ENCODE measurements around the gene STARD3. TPM values are rescaled to one million over a fixed set of nuclear protein-coding genes. Genes with fewer than 3 reads are reported as not detected.
"Not testable (repeated sequence)": the region's sequence is repeated elsewhere in the genome, so short reads cannot be mapped to it uniquely, and the experiment has no call there.

The STARD3 gene
- total and polyA plus RNA-seq, 12 donors = 14.2 to 46.1 (median 19.9) TPM

GRCh38 chr17:39709998-39710964 is 73.3 kb downstream of the STARD3 start:
- Histone ChIP-seq H3K27me3 (no peaks in the 10 kb centered on the region), H3K9me3 (no peaks in the 10 kb centered on the region), H3K4me1 (peaks cover 2 to 17% (median 9%) of the 10 kb centered on the region in 9 donors), H3K27ac (no peak overlapping the region), H3K4me3 (no peak overlapping the region), H3K36me3 (peaks cover 0 to 86% (median 35%) of the 10 kb centered on the region in 9 donors)
- 89 to 91% methylated on average over 20 of the region's 20 CpGs for WGBS, 2 donors
- intact Hi-C loops (cut with DNase I) = no loop called here
- DNase-seq (no peak), ATAC-seq (no peak)
- TF ChIP-seq CTCF (IDR thresholded peaks at IDR 0.05) = no peak

- 82% methylated on average over 11 of the region's 11 CpGs for WGBS, 2 donors
- peaks cover 0 to 15% (median 6%) of the 10 kb centered on the region in 9 donors for H3K4me1 ChIP-seq
- H3K4me3 ChIP-seq; intact Hi-C loops (cut with DNase I); DNase-seq; ATAC-seq; H3K27me3 ChIP-seq; H3K9me3 ChIP-seq; H3K27ac ChIP-seq: not testable (repeated sequence)
- H3K36me3 ChIP-seq = peaks cover 0 to 94% (median 42%) of the 10 kb centered on the region in 9 donors
Measured at GRCh38 chr17:39711071-39711470, 74.1 kb downstream of the STARD3 start.

- no peaks in the 10 kb centered on the region for H3K9me3 ChIP-seq
- H3K4me1 ChIP-seq = peaks cover 0 to 15% (median 10%) of the 10 kb centered on the region in 9 donors
- no peak overlapping the region for H3K4me3 ChIP-seq
- no peak for TF ChIP-seq CTCF (IDR thresholded peaks at IDR 0.05)
- H3K27me3 ChIP-seq = no peaks in the 10 kb centered on the region
- intact Hi-C loops (cut with DNase I) = no loop called here
- no peak overlapping the region for H3K27ac ChIP-seq
- DNase-seq (no peak), ATAC-seq (no peak)
- 94 to 97% methylated on average over 10 of the region's 10 CpGs for WGBS, 2 donors
- H3K36me3 ChIP-seq = peaks cover 0 to 100% (median 42%) of the 10 kb centered on the region in 9 donors
Measured at GRCh38 chr17:39711851-39712250, 74.9 kb downstream of the STARD3 start.

Other genes starting within 250 kb of the STARD3 start
- 10 to 100 TPM in 9 of 10 donors, 1 to 10 TPM in 1; 7.1 to 19.7 (median 15.7) TPM for gene FBXL20, start 235.5 kb upstream of the STARD3 start, total RNA-seq
- 1 to 10 TPM; 1.7 to 3.9 TPM for gene FBXL20, start 235.5 kb upstream of the STARD3 start, polyA plus RNA-seq
- 10 to 100 TPM; 21.8 to 27.3 (median 25.8) TPM for gene MED1, start 185.9 kb upstream of the STARD3 start, total RNA-seq
- gene MED1, start 185.9 kb upstream of the STARD3 start, polyA plus RNA-seq = 1 to 10 TPM; 5.8 to 7.2 TPM
- 10 to 100 TPM; 20.0 to 29.3 (median 24.3) TPM for gene CDK12, start 175.7 kb upstream of the STARD3 start, total RNA-seq
- 1 to 10 TPM; 5.0 to 9.6 TPM for gene CDK12, start 175.7 kb upstream of the STARD3 start, polyA plus RNA-seq
- gene NEUROD2, start 29.2 kb upstream of the STARD3 start, total RNA-seq = not detected
- not detected for gene NEUROD2, start 29.2 kb upstream of the STARD3 start, polyA plus RNA-seq
- 1 to 10 TPM in 2 of 10 donors, under 1 TPM in 7, not detected in 1; 0.28 to 1.1 (median 0.63) TPM for gene PPP1R1B, start 10.2 kb upstream of the STARD3 start, total RNA-seq
- gene PPP1R1B, start 10.2 kb upstream of the STARD3 start, polyA plus RNA-seq = 1 to 10 TPM in 1 of 2 donors, under 1 TPM in 1; 0.80 to 2.1 TPM
- gene TCAP, start 28.2 kb downstream of the STARD3 start, total RNA-seq = 1,000 to 10,000 TPM; 3,683 to 6,290 (median 4,342) TPM
- gene TCAP, start 28.2 kb downstream of the STARD3 start, polyA plus RNA-seq = 1,000 to 10,000 TPM; 2,452 to 2,624 TPM
- gene PNMT, start 31.3 kb downstream of the STARD3 start, total RNA-seq = 10 to 100 TPM in 1 of 10 donors, 1 to 10 TPM in 9; 2.7 to 12.8 (median 3.9) TPM
- 10 to 100 TPM; 16.8 to 30.0 TPM for gene PNMT, start 31.3 kb downstream of the STARD3 start, polyA plus RNA-seq
- gene PGAP3, start 50.9 kb downstream of the STARD3 start, total RNA-seq = 10 to 100 TPM in 9 of 10 donors, 1 to 10 TPM in 1; 9.2 to 18.2 (median 13.8) TPM
- 10 to 100 TPM; 12.5 to 16.8 TPM for gene PGAP3, start 50.9 kb downstream of the STARD3 start, polyA plus RNA-seq
- 10 to 100 TPM; 53.9 to 89.1 (median 68.1) TPM for gene ERBB2, start 62.9 kb downstream of the STARD3 start, total RNA-seq
- 10 to 100 TPM; 40.3 to 41.2 TPM for gene ERBB2, start 62.9 kb downstream of the STARD3 start, polyA plus RNA-seq
- 10 to 100 TPM; 27.7 to 68.4 (median 39.1) TPM for gene MIEN1, start 93.4 kb downstream of the STARD3 start, total RNA-seq
- gene MIEN1, start 93.4 kb downstream of the STARD3 start, polyA plus RNA-seq = 100 to 1,000 TPM; 104 to 190 TPM
- gene GRB7, start 100.8 kb downstream of the STARD3 start, total RNA-seq = 1 to 10 TPM in 5 of 10 donors, under 1 TPM in 5; 0.44 to 4.7 (median 1.0) TPM
- 1 to 10 TPM; 1.1 to 2.9 TPM for gene GRB7, start 100.8 kb downstream of the STARD3 start, polyA plus RNA-seq
- gene IKZF3, start 227.2 kb downstream of the STARD3 start, total RNA-seq = 1 to 10 TPM in 1 of 10 donors, under 1 TPM in 9; 0.11 to 5.0 (median 0.31) TPM
- gene IKZF3, start 227.2 kb downstream of the STARD3 start, polyA plus RNA-seq = under 1 TPM; 0.06 to 0.22 TPM
- gene ZPBP2, start 231.1 kb downstream of the STARD3 start, total RNA-seq = not detected
- not detected for gene ZPBP2, start 231.1 kb downstream of the STARD3 start, polyA plus RNA-seq

All from heart right ventricle (tissue), 16 donors.